Measurements from ENCODE around the gene BMPER. TPM values are rescaled to one million over a fixed set of nuclear protein-coding genes. Genes with fewer than 3 reads are reported as not detected.

The BMPER gene
- total RNA-seq, 1 donor, result 11.2 TPM

- Histone ChIP-seq H3K79me2 (ENCODE audit: insufficient read depth, low read length) (peaks cover under 1% of the 10 kb centered on the region), H3K4me3 (ENCODE audit: insufficient read depth, low read length) (no peak overlapping the region), H3K36me3 (ENCODE audit: insufficient read depth, low read length) (no peaks in the 10 kb centered on the region), H4K20me1 (ENCODE audit: insufficient read depth, low read length) (peaks cover 11% of the 10 kb centered on the region), H3K4me1 (ENCODE audit: insufficient read depth, low read length) (peaks cover 17% of the 10 kb centered on the region), H3K4me2 (ENCODE audit: insufficient read depth, low read length) (no peak overlapping the region), H3K9me3 (ENCODE audit: low read depth, low read length) (no peaks in the 10 kb centered on the region), H3K27ac (ENCODE audit: low read depth, low read length) (no peak overlapping the region), H3K27me3 (ENCODE audit: insufficient read depth, low read length) (no peaks in the 10 kb centered on the region), H2AFZ (ENCODE audit: low read length) (no peak overlapping the region)
- TF ChIP-seq CTCF (IDR thresholded peaks at IDR 0.05; ENCODE audit: extremely low read depth, low read depth, low read length), result no peak
- DNase-seq (ENCODE audit: insufficient read length, low spot score, missing footprints), result no peak
These were observed 199.7 kb downstream of the BMPER start for GRCh38 chr7:34104992-34105391.

- DNase-seq (ENCODE audit: insufficient read length, low spot score, missing footprints), result no peak
These were observed 201.9 kb downstream of the BMPER start for GRCh38 chr7:34107276-34107675.

GRCh38 chr7:34108165-34108564 lies 202.8 kb downstream of the BMPER start:
- no peak overlapping the region for H3K27ac ChIP-seq (ENCODE audit: low read depth, low read length)
- no peak overlapping the region for H3K4me2 ChIP-seq (ENCODE audit: insufficient read depth, low read length)
- no peak for DNase-seq (ENCODE audit: insufficient read length, low spot score, missing footprints)
- TF ChIP-seq CTCF (IDR thresholded peaks at IDR 0.05; ENCODE audit: extremely low read depth, low read depth, low read length), result no peak
- no peak overlapping the region for H2AFZ ChIP-seq (ENCODE audit: low read length)
- no peaks in the 10 kb centered on the region for H3K36me3 ChIP-seq (ENCODE audit: insufficient read depth, low read length)
- H3K4me1 ChIP-seq (ENCODE audit: insufficient read depth, low read length), result peaks cover 17% of the 10 kb centered on the region
- H3K27me3 ChIP-seq (ENCODE audit: insufficient read depth, low read length), result no peaks in the 10 kb centered on the region
- no peaks in the 10 kb centered on the region for H3K9me3 ChIP-seq (ENCODE audit: low read depth, low read length)
- no peak overlapping the region for H3K4me3 ChIP-seq (ENCODE audit: insufficient read depth, low read length)
- peaks cover 15% of the 10 kb centered on the region for H4K20me1 ChIP-seq (ENCODE audit: insufficient read depth, low read length)
- H3K79me2 ChIP-seq (ENCODE audit: insufficient read depth, low read length), result peaks cover 6% of the 10 kb centered on the region

More at GRCh38 chr7:34107276-34107675, 201.9 kb downstream of the BMPER start:
- Histone ChIP-seq H2AFZ (ENCODE audit: low read length) (no peak overlapping the region), H3K27me3 (ENCODE audit: insufficient read depth, low read length) (no peaks in the 10 kb centered on the region), H3K4me2 (ENCODE audit: insufficient read depth, low read length) (peak overlapping the region; percentile 26), H4K20me1 (ENCODE audit: insufficient read depth, low read length) (peaks cover 15% of the 10 kb centered on the region), H3K27ac (ENCODE audit: low read depth, low read length) (no peak overlapping the region), H3K9me3 (ENCODE audit: low read depth, low read length) (no peaks in the 10 kb centered on the region), H3K4me3 (ENCODE audit: insufficient read depth, low read length) (no peak overlapping the region), H3K4me1 (ENCODE audit: insufficient read depth, low read length) (peaks cover 17% of the 10 kb centered on the region), H3K36me3 (ENCODE audit: insufficient read depth, low read length) (no peaks in the 10 kb centered on the region), H3K79me2 (ENCODE audit: insufficient read depth, low read length) (peaks cover 6% of the 10 kb centered on the region)
- no peak for TF ChIP-seq CTCF (IDR thresholded peaks at IDR 0.05; ENCODE audit: extremely low read depth, low read depth, low read length)

GRCh38 chr7:34109936-34110780 lies 204.8 kb downstream of the BMPER start:
- peak; percentile 35 for DNase-seq (ENCODE audit: insufficient read length, low spot score, missing footprints)
- H3K27ac ChIP-seq (ENCODE audit: low read depth, low read length), result no peak overlapping the region
- no peak overlapping the region for H2AFZ ChIP-seq (ENCODE audit: low read length)
- no peak for TF ChIP-seq CTCF (IDR thresholded peaks at IDR 0.05; ENCODE audit: extremely low read depth, low read depth, low read length)
- H3K9me3 ChIP-seq (ENCODE audit: low read depth, low read length), result no peaks in the 10 kb centered on the region
- H3K27me3 ChIP-seq (ENCODE audit: insufficient read depth, low read length), result no peaks in the 10 kb centered on the region
- H3K4me2 ChIP-seq (ENCODE audit: insufficient read depth, low read length), result no peak overlapping the region
- no peak overlapping the region for H3K4me3 ChIP-seq (ENCODE audit: insufficient read depth, low read length)
- H4K20me1 ChIP-seq (ENCODE audit: insufficient read depth, low read length), result peaks cover 15% of the 10 kb centered on the region
- H3K4me1 ChIP-seq (ENCODE audit: insufficient read depth, low read length), result peaks cover 17% of the 10 kb centered on the region
- peaks cover 6% of the 10 kb centered on the region for H3K79me2 ChIP-seq (ENCODE audit: insufficient read depth, low read length)
- no peaks in the 10 kb centered on the region for H3K36me3 ChIP-seq (ENCODE audit: insufficient read depth, low read length)

Data from osteoblast (primary cell).